GM12891 (cell line): ENCODE results near the gene RPUSD3.

Experiments used
- POLR2A ChIP-seq: IDR thresholded peaks from 2 replicates; pipeline ENCODE4 v1.6.1; 2011; ENCODE audit warnings: low read depth, low read length, control low read depth
- TAF1 ChIP-seq: IDR thresholded peaks from 2 replicates; pipeline ENCODE4 v1.6.1; 2011; ENCODE audit warnings: low read depth, low read length, control low read depth

DNA sequence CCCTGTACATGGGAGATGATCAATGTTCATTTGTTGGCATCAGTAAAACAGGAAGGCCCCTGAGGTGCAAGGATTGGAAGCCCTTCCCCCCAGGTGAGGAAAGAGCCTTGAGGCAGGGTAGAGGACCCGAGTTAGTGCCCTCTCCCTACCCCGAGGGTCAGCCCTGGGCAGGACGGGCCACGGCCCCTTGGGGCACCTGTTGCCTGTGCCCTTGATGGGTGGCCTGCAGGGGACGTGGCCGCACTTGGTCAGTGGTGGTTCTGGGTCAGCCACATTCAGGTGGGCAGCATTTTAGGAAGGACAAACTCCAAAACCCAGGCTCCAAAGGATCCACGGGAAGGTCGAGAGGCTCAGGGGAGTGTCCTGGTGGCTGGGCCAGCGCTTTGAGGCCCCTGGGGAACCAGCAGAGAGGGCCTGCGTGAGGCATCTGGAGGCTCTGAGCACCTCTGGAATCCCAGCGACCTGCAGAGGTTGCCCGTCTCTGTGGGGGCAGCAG lies 15.8 kb upstream of the RPUSD3 start:
- no peak for TF ChIP-seq POLR2A
- no peak for TF ChIP-seq TAF1
